LHCN-M2 (cell line): ENCODE measurements around the gene FOXO4. TPM values are rescaled to one million over a fixed set of nuclear protein-coding genes. Genes with fewer than 3 reads are reported as not detected.
"Not testable (repeated sequence)": the region's sequence is repeated elsewhere in the genome, so short reads cannot be mapped to it uniquely, and the experiment has no call there.

Experiments used
- DNase-seq: peaks from one replicate; pipeline ENCODE4 v3.0.0-alpha.2; 2012; ENCODE audit warnings: low read depth
- polyA plus RNA-seq: library from polyadenylated mRNA; unstranded; fragments of >200 nt; gene quantifications from one replicate; pipeline ENCODE4 v1.2.1, GENCODE V29; 2012; ENCODE audit warnings: missing spikeins
- total RNA-seq: library from RNA; depleted of rRNA; stranded (reverse); fragments of >200 nt; gene quantifications from 2 replicates; pipeline ENCODE4 v1.2.3, GENCODE V29; 2014; rRNA removed

The FOXO4 gene
- total RNA-seq, result 0.77 and 2.2 TPM in 2 replicates
- 1.2 TPM for polyA plus RNA-seq

DNA sequence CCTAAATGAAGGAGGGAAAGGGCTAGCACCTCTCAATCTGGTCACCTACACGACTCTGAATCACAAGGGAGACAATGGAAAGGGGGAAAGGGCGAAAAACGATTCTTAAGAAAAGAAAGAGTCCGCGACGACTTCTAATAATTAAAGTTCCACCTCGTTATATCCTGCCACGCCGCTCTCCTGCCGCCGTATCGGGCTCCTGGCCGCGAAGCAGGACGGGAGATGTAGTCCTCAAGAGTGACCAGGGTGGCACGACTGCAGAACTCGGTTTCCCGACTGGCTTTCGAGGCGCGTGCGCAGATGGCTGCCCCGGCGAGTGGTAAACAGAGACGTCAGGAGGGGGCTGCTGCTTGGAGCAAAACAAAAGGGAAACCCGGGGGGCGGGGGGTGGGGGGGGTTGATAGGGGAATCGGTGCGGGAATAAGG, at the start of gene FOXO4:
Gene FOXO4, plus strand, starts transcription at position 297 of the 426 bp plus-strand sequence. CDS start 678 bp downstream, outside the sequence.
- DNase-seq, result peak; percentile 67

GRCh38 chrX:71047891-71048290, 47.8 kb upstream of the FOXO4 start:
- not testable (repeated sequence) for DNase-seq

DNA sequence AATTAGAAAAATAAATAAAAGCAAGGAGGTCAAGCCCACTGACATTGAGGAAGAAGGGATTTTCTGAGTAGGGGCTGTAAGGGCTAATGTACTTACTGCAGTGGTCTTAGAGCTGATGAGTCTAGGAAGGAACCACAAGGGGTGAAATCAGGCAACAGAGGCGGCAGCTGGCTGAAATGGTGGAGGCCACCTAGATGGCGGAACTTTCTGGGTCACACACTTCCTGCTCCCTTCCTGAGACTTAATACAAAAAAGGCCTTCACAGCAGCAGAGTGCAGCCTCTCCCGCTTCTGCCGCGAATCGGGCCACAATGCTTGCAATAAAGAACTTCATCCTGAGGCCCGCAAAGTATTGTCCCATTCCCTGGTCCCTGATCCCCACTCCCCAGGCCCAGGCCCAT, 42.9 kb upstream of the FOXO4 start:
- DNase-seq, result no peak

- no peak for DNase-seq
Observed at GRCh38 chrX:71053217-71053621, 42.4 kb upstream of the FOXO4 start.

- peak; percentile 63 for DNase-seq
Observed at GRCh38 chrX:71056867-71057266, 38.8 kb upstream of the FOXO4 start.

GRCh38 chrX:71057848-71058530, 37.7 kb upstream of the FOXO4 start:
- DNase-seq, result no peak

- DNase-seq, result no peak
Observed at GRCh38 chrX:71060127-71060526, 35.5 kb upstream of the FOXO4 start.

DNA sequence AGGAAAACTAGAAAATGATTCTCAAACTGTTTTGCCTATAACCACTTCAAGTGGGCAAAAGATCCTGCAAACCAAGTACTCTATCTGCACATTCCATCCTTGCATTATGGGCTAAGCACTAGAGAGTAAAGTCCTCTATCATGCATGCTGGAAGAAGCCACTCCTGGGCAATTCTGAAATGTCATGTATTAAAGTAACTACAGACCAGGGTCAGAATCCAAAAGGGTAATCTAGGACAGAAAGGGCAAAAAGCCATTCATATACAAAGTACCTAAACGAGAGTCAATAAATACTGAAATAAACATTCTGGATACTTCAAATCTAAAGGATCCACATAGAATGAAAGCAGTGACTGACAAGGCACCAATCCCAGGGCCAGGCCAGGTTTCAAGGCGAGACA, 28.6 kb upstream of the FOXO4 start:
- no peak for DNase-seq

DNA sequence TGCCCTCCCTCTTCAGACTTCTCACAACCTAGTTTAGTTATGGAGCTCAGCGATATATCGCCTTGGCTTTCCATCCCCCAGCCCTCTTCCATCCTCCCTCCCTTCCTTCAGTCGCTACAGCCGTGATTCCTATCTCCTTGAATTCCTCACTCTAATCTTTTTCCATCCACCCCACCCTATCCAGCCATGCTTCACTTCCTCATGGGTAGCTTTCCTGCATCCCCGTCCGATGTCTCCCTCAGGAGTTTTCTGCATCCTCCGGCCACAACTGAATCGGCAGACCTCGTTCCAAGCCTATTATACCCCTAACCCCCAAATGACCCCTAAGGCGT, 28.0 kb upstream of the FOXO4 start:
- DNase-seq, result no peak

- DNase-seq, result peak; percentile 92
Observed at GRCh38 chrX:71068044-71068918, 27.4 kb upstream of the FOXO4 start, which contains the start of gene SNX12. SNX12 (minus strand) TSS chrX:71068334; CDS start chrX:71068306, 28 bp downstream.

GRCh38 chrX:71070531-71070930, 25.1 kb upstream of the FOXO4 start:
- DNase-seq, result no peak

GRCh38 chrX:71081330-71082123, 14.1 kb upstream of the FOXO4 start:
- peak; percentile 44 for DNase-seq

- no peak for DNase-seq
Observed at GRCh38 chrX:71082124-71082647, 13.5 kb upstream of the FOXO4 start.

DNA sequence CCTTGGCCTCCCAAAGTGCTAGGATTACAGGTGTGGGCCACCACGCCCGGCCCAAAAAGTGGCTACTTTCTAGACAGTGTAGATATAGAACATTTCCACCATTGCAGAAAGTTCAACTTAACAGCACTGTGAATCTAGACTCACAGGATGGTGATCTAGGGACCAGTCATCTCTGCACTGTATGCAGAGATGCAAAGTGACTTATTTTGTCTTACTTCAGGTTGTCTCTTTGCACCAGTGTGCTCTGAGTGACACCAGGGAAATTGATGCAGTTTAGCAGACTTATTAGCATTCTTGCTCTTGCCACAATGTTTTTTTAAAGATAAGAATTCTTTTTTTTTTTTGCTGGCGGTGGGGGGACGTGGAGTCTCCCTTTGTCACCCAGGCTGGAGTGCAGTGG, 12.8 kb upstream of the FOXO4 start:
- DNase-seq, result no peak

DNA sequence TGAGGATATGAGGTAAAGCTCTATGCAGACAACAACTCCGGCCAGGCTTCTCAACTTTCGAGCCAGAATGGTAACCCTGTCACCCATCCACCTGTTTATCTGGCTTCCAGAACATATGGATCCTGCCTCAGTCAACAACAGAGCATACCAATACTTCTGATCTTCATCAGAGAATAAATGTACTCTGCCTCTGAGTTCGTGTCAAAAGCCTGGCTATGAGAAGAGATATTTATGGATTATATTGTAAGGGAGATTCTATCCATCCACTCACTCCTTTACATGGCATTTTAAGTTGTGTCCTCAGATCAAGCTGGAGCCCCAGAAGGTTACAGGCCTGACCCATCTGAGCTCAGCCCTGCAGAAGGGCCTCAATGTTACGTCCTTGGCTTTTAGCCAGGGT, 9.8 kb upstream of the FOXO4 start:
- no peak for DNase-seq

GRCh38 chrX:71091263-71091662, 4.4 kb upstream of the FOXO4 start:
- no peak for DNase-seq

- DNase-seq, result no peak
Observed at GRCh38 chrX:71095033-71095432, 618 bp upstream of the FOXO4 start.

DNA sequence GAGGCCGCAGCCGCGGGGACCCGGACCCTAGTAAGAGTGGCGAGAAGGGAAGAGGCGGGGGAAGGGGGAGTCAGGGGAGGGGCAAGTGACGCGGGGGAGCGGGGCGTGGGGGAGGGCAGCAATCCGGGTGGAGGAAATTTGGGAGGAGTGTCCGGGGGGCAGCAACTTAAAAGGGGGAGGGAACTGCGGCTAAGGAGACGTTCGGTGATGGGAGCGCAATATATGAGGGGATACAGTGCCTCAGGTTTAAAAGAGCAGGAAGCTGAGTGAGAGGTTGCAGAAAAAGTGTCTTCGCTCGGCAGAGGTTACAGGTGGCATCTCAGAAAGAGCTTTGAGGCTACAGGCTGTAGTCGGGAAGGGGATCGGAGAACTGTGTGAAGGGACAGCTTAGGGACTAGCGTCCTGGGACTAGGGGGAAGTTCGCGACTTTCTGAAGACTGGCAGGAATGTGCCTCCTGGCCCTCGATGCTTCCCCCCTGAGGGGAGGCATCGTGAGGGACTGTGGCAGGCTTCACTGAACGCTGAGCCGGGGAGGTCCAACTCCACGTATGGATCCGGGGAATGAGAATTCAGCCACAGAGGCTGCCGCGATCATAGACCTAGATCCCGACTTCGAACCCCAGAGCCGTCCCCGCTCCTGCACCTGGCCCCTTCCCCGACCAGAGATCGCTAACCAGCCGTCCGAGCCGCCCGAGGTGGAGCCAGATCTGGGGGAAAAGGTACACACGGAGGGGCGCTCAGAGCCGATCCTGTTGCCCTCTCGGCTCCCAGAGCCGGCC, 519 bp downstream of the FOXO4 start:
- DNase-seq, result peak; percentile 20

- no peak for DNase-seq
Observed at GRCh38 chrX:71096760-71097032, 1.0 kb downstream of the FOXO4 start.

DNA sequence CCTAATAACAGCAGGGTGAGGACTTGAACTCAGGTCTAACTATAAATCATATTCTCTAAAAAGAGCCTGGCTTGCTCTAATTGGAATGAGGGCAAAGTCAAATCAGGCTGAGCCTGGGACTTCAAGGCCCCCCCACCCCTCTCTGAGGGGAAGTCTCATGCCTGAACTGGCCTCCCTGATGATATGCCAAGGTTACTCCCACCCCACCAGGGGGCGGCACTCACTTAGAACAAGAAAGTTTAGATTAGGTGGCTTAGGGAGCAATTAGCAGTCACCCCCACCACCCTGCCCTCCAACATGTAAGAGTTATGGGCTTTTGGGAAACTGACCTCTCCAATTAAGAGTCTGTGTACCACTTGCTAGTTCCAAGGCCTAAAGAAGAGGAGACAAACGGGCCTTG, 2.7 kb downstream of the FOXO4 start:
- DNase-seq, result no peak

DNA sequence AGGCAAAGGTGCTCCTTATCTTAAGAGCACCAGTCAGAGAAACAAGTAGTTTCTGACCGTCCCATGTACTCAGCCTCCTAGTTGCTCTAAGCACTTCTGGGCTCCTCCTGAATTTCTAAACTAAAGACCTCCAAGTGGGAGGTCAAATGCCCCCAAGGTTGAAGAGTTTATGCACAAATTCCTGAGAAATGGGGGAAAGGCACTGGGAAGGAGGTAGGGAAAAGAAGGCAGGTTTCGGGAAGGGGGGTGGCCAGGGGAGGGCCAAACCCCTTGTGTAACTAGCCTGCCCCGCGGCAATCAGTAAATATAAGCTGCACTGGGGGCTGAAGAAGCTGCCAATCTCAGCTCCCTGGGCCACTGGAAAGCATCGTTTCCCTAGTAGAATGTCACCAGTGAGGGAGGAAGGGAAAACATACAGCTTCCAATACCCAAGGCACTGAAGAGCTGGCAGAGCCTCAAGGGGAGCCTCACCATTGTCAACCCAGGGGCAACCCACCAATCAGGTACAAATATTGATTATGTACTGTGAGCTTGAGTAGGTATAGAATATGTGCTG, 3.4 kb downstream of the FOXO4 start:
- no peak for DNase-seq
